GM08714 (cell line): Measurements from ENCODE around the gene ALKBH5.

Experiments used
- H3K4me3 ChIP-seq: fragments of 200-500 bp; sonication (Bioruptor generic); 2 replicates; pipeline ENCODE4 v1.5.1; 2014; ENCODE audit warnings: mild to moderate bottlenecking, low read length, inconsistent platforms
- ZNF274 ChIP-seq: IDR thresholded peaks from 2 replicates; pipeline ENCODE4 v1.6.1; 2012; ENCODE audit warnings: mild to moderate bottlenecking, low read depth, low read length

The ALKBH5 gene

DNA sequence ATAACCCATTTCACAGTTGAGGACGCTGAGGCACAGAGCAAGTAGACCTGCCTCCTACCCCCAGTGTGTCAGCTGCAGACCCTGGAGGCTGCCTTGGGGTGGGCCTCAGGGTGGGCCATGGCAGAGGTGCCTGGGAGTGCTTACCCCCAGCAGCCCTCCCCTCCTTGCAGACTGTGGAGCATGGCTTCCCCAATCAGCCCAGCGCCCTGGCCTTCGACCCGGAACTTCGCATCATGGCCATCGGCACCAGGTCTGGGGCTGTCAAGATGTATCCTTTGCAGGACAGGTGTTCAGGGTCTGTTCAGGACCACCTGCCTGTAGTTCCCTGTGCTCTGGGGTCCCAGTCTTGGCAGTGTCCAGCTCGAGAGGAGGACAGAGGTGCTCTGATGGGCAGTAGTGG is 46.1 kb downstream of the ALKBH5 start:
- no peak for TF ChIP-seq ZNF274
- H3K4me3 ChIP-seq, result no peak overlapping the region

DNA sequence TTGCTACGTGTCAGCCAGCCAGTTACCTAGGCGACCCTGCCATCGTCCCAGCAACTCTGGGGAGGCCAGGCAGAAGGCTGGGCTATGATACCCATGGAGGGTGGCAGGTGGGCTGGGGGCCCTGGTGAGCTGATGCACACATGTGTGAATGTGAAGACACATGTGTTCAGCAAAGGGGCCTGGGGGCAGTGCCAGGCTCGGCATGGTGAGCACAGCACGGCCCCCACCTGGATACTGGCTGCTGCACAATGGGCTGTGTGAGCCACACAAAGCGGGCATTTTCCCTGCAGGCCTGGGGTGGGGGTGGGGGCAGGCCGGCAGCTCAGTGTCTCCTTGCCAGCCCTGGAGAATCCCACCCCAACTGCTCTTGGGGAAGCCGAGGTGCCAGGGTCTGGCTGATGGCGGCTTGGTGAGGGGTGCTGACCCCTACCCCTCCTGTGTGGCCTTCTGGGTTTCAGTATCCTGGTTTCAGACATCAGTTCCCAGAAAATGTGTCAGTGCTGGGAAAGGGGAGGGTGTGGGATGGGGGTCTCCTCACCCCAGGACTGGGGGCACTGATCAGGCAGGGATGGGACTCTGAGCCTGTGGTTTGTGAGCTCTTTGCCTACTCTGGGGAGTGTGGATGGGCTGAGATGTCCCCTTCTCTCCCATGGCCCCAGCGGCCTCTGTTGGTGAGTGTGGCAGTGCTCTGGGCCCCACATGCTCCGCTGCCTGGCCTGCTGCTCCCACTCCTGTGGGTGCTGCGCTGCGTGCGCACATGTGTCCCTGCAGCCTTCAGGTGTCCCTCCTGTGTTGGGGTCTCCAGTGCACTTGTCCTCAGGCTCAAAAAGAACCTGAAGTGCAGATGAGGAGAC is 46.9 kb downstream of the ALKBH5 start:
- H3K4me3 ChIP-seq, result no peak overlapping the region
- TF ChIP-seq ZNF274, result no peak

DNA sequence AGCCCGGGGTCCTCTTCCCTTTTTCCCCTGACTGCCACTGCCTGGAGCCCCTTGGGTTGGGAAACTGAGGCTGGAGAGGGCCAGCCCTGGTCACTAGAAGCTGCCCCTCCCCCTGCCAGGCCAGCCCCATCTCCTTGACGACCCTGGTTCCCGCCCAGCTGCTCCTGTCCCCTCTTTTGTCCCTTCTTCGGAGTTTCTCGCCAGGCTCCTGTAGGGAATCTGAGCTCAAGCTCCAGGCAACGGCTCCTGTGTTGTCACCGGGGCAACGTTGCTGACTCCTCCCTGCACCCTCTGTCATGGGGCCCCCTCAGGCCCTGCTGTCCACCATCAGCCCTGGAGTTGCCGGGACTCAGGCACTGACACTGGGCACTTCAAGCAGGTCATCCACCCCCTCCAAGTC is 47.5 kb downstream of the ALKBH5 start:
- no peak for TF ChIP-seq ZNF274
- no peak overlapping the region for H3K4me3 ChIP-seq

DNA sequence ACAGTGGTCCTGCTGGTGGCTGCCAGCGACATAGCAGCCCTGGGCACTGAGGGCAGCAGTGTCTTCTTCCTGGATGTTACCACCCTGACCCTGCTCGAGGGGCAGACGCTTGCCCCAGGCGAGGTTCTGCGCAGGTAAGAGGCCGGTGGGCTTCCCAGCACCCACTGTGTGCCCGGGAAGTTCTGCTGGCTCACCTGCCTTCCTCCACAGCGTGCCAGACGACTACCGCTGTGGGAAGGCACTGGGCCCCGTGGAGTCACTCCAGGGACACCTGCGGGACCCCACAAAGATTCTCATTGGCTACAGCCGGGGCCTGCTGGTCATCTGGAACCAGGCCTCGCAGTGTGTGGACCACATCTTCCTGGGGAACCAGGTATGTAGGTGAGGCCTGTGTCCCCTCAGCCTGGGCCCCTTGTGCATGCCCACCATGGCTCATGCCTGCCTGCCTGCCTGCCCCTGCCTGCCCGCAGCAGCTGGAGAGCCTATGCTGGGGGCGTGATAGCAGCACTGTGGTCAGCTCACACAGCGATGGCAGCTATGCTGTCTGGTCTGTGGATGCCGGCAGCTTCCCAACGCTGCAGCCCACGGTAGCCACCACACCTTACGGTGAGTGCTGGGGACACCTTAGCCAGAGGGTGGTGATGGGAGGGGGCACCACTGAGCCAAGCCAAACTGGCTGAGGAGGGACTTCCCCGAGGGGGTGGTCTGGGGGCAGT is 50.3 kb downstream of the ALKBH5 start:
- no peak overlapping the region for H3K4me3 ChIP-seq
- TF ChIP-seq ZNF274, result no peak

DNA sequence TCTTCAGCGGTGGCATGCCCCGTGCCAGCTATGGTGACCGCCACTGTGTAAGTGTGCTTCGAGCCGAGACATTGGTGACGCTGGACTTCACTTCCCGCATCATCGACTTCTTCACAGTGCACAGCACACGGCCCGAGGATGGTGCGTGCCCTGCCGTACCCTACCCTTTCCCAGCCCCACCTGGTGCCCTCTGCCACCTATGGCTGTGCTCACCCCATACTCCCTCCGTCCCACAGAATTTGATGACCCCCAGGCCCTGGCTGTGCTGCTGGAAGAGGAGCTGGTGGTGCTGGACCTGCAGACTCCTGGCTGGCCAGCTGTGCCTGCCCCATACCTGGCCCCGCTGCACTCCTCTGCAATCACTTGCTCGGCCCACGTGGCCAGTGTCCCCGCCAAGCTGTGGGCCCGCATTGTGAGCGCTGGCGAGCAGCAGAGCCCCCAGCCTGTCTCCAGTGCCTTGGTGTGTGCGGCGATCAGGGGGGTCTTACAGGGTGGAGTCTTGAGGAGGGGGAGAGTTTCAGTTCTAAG is 51.3 kb downstream of the ALKBH5 start:
- H3K4me3 ChIP-seq, result no peak overlapping the region
- no peak for TF ChIP-seq ZNF274

DNA sequence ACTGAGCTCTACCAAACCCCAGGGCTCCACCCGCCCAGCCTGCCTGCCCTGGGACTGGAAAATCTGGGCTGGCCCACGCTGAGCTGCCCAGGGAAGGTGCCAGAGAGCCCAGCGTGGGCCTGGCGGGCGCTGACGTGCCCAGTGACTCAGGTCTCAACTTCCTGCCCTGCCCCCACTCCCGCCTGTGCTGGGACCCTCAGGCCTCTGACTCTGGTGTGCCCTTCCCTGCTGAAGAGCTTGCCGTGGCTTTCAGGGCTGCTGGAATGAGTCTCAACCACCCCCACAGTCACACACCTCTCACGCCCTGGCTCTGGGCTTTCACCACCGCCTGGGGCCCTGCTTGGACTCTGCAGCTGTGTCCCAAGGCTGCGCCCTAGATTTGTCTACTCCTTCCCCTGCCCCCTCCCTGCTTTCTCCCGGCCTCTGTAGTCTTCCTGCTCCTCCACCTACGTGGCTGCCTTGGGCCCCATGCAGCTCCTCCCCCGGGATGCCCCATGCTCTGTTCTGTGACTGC is 52.2 kb downstream of the ALKBH5 start:
- no peak for TF ChIP-seq ZNF274
- no peak overlapping the region for H3K4me3 ChIP-seq

DNA sequence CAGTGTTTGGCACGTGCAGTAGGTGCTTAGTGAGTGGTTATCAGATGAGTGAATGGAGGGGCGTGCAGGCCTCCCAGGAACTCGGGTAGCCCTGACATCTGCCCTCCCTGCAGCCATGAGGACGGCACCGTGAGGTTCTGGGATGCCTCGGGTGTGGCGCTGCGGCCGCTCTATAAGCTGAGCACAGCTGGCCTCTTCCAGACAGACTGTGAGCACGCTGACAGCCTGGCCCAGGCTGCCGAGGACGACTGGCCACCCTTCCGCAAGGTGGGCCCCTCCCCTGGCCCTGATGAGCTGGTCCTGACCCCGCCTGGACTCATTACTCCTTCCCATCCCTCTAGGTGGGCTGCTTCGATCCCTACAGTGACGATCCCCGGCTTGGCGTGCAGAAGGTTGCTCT is 52.9 kb downstream of the ALKBH5 start:
- TF ChIP-seq ZNF274, result no peak

DNA sequence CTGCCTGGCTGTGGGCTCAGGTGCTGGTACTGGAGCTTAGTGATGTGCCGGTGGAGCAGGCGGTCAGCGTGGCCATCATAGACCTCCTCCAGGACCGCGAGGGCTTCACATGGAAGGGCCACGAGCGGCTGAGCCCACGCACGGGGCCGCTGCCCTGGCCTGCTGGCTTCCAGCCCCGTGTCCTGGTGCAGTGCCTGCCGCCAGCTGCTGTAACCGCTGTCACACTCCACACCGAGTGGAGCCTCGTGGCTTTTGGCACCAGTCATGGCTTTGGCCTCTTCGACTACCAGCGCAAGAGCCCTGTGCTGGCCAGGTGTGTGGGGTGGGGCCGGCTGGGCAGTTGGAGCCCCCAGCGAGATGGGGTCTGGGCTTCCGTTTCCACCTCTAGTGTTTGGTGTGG is 53.8 kb downstream of the ALKBH5 start:
- H3K4me3 ChIP-seq, result no peak overlapping the region
- no peak for TF ChIP-seq ZNF274

More for the DNA sequence above, 52.9 kb downstream of the ALKBH5 start:
- no peak overlapping the region for H3K4me3 ChIP-seq

DNA sequence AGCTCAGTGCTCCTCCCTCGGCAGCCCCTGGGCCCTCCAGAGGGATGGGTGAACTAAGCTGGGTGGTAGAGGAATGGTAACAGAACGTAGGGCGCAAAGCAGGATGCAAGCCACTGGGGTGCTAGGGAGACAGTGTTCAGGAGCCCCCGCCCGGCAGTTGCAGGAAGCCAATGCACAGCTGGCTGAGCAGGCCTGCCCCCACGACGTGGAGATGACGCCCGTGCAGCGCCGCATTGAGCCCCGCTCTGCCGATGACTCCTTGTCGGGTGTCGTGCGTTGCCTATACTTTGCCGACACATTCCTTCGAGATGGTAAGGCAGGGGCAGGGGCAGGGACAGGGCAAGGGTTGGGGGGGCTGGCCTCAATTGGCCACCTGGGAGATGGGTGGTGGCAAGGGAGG is 54.7 kb downstream of the ALKBH5 start:
- no peak overlapping the region for H3K4me3 ChIP-seq
- no peak for TF ChIP-seq ZNF274

DNA sequence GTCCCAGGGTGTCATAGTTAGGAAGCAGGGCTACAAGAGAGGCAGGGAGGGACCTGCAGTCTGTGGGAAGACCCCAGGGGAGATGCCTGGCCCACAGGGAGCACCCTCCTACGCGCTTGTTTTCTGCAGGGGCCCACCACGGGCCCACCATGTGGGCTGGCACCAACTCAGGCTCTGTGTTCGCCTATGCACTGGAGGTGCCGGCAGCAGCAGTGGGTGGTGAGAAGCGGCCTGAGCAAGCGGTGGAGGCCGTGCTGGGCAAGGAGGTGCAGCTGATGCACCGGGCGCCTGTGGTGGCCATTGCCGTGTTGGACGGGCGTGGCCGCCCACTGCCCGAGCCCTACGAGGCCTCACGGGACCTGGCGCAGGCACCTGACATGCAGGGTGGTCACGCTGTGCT is 56.8 kb downstream of the ALKBH5 start:
- TF ChIP-seq ZNF274, result no peak

DNA sequence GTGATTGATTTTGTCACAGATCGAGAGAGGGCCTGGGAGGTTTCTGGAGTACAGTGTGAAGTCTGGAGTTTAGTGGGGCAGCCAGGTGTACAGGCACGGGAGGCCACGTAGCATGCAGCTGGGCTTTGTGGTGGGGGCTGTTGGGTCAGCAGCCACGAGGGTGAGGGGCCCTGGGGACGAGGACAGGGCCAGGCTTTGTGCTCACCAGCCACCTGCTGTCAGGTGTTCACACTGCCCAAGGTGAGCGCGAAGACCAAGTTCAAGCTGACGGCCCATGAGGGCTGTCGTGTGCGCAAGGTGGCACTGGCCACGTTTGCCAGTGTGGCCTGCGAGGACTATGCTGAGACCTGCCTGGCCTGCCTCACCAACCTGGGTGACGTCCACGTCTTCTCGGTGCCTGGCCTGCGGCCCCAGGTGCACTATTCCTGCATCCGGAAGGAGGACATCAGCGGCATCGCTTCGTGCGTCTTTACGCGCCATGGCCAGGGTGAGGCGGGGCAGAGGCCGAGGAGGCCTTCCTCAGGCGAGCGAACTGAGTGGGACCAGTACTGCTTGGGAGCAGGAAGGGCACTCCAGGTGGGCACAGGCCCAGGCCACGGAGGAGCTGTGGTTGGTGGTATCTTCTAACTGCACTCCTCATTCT is 57.7 kb downstream of the ALKBH5 start:
- no peak for TF ChIP-seq ZNF274
- no peak overlapping the region for H3K4me3 ChIP-seq

More for the DNA sequence above, 56.8 kb downstream of the ALKBH5 start:
- no peak overlapping the region for H3K4me3 ChIP-seq

DNA sequence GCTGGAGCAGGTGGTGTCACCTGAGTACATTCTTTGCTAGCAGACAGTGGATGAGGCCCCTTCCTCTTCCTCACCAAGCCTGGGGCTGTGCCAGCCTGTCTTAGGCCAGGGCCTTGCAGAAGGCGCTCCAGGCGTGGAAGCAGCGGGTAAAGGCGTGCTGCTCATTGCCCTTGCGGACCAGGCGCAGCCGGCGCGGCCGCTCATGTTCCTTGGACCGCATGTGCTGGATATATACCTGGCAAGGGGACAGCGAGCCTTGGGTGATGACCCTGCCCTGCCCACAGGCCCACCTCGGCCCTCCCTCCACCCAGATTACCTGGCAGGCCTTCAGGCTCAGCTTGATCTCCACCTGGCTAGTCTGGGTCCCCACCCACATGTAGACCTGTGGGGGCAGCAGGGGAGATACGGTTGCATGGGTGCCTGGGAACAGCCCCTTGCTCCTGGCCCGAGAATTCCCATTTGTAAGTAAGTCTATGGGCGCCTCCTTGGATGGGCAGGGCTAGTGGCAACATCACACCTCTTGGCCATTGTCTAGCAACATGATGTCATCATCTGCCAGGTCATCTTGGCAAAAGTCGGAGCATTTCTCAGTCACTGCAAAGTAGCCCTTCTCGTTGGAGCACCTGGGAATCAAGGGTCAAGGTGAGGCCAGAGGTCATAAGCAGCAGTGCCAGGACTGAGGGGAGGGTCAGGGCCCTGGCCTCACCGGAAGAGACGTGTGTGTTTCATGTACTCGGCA is 61.6 kb downstream of the ALKBH5 start:
- TF ChIP-seq ZNF274, result no peak
- H3K4me3 ChIP-seq, result no peak overlapping the region

DNA sequence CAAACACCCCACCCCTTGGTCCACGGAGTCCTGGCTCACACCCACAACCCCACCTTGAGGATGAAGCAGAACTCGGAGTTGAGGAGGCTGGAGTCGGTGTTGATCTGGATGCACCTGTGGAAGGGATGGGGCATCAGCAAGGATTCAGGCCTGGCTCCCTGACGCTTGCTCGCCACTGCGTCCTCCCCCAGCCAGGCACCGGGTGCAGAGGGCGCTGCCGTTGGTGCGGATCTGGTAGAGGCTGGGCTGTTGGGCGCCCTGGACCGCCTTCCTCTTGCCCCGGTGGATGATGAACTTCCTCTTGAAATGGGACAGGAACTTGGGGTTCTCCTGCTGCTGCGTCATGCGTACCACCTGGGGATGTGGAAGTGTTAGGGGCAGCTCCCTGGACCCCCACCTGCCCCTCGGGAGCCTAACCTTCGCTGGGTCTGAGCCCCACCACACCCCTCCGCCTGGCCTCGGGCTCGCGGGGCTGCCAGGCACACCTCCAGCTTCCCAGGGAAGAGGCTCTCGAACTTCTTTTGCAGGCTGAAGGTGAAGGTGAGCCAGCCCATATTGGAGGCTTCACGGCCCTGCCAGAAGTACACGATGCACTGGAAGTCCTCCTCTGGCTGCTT is 62.6 kb downstream of the ALKBH5 start:
- no peak overlapping the region for H3K4me3 ChIP-seq
- TF ChIP-seq ZNF274, result no peak
